IPS-18c (cell line): ENCODE data around the gene PAK1.

ENCODE experiments used
- H3K4me3 ChIP-seq: 2 replicates; pipeline ENCODE4 v1.7.0; 2013; ENCODE audit warnings: low read depth, mild to moderate bottlenecking, low read length, moderate library complexity; ENCODE audit not compliant: insufficient read depth
- H3K9me3 ChIP-seq: one replicate; pipeline ENCODE4 v1.6.1; 2013; ENCODE audit warnings: mild to moderate bottlenecking, low read length, moderate library complexity; ENCODE audit not compliant: control insufficient read depth, insufficient read depth

PAK1 gene

DNA sequence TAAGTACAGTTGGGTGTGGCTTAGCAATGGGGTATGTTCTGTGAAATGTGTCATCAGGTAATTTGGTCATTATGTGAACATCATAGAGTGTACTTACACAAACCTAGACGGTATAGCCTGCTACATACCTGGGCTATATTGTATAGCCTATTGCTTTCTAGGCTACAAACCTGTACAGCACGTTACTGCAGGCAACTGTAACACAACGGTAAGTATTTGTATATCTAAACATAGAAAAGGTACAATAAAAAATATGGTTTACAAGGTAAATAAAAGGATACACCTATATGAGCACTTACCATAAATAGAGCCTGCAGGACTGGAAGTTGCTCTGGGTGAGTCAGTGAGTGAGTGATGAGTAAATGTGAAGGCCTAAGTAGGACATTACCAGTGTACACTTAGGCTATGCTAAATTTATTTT, 99.3 kb downstream of the PAK1 start:
- Histone ChIP-seq H3K9me3 (no peaks in the 10 kb centered on the region), H3K4me3 (no peak overlapping the region)

DNA sequence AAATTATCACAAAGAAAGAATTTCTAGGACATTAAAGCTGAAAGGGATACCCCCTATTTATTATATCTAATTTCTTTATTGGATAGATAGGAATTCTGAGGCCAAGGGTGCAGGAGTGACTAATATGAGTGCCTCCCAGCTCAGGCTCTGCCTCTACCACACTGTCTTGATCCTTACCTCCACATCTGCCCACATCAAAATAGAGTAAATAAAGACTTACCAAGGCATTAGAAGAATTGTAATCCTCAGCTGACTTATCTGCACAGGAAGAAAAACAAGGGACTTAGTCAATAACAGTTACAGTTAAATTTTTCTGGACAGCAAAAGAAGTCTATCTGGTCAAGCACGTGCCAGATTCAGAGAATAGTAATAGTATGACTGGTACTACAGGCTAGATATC, 99.8 kb downstream of the PAK1 start:
- no peaks in the 10 kb centered on the region for H3K9me3 ChIP-seq
- H3K4me3 ChIP-seq = no peak overlapping the region

DNA sequence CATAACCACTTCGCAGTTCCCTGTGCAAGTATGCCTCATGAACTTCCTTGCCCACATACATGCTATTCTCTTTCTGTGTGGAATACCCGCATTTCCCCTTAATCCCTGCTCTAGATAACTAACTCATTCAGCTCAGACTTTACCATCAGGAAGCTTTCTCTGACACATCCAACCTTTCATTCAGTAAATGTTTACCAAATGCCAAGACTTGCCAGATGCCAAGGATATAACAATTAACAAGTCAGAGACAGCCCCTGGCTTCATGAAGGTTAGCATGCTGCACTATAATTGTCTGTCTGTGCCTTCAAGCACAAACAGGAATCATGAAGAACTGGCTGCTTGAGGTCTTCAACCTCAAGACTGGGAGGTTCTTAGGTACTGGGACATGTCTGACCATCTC, 101.2 kb downstream of the PAK1 start:
- Histone ChIP-seq H3K4me3 (no peak overlapping the region), H3K9me3 (no peaks in the 10 kb centered on the region)

DNA sequence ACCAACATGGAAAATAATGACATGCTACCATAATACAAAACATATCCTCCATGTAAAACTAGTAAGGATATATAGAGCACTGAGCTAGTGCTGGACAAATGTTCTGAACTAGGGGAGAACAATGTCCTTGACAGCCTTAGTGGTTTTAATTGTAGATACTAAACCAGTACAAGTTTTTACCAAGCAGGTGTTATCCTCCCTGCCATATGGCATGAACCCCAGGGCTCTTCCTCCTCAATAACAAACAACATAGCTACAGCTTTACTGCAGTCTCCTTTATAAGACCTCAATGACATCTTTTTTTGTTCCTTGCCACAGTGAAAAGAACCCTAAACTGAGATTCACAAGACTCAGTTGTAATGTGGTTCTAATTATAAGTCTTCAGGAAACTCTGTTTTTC, 102.2 kb downstream of the PAK1 start:
- no peaks in the 10 kb centered on the region for H3K9me3 ChIP-seq
- no peak overlapping the region for H3K4me3 ChIP-seq

DNA sequence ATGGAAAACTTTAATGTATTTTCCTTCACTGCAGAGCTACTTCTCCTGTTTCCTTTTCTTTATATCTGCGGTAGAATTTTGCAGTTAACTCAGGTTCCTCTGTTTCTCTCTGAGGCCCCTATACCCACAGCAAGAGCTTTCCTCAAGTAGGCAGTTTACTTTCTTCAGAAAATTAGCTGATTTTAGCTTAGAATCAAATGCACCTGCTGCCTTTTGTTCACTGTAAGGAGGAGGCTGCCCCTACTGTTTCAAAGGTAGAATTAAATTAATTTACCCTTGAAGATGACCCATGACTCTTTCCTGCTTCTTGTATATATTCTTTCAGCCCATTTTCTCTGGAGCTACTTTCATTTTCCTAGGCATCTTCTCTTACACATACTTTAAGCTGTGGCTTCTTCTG, 103.7 kb downstream of the PAK1 start:
- no peak overlapping the region for H3K4me3 ChIP-seq

DNA sequence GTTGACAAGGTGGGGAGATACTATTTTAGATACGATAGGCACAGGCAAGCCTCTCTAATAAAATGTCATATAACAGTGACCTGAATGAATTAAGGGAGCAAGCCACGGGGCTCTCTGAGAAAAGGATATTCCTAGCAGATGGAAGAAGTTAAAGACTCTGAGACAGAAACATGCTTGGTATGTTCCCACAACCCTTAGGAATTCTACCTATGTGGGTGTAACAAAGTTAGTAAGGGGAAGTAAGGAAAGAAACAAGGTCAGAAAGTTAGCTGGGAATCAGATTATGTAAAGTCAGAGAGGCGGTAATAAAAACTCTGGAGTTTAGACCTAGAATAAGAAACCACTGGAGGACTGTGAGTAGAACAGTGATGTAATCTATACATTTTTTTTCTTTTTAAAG, 112.7 kb downstream of the PAK1 start:
- H3K4me3 ChIP-seq = no peak overlapping the region
- no peaks in the 10 kb centered on the region for H3K9me3 ChIP-seq

More for the DNA sequence above, 103.7 kb downstream of the PAK1 start:
- no peaks in the 10 kb centered on the region for H3K9me3 ChIP-seq

DNA sequence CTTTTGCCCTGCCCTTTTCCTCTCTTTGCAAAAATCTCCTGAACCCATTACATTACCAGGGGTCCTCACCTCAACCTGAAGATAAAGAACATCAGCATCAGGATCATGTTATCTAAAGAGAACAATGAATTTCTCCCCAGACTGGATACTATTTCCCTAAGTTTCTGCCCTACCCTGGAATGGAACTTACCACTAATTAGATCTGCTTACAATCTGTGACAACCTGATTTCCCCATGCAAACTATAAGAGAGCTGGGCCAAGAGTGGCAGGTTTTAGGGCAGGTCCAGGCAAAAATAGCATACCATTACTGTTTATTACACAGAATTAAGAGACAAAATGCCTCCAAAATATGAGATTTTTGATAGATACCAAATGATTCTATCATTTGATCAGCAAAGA, 114.4 kb downstream of the PAK1 start:
- no peak overlapping the region for H3K4me3 ChIP-seq

DNA sequence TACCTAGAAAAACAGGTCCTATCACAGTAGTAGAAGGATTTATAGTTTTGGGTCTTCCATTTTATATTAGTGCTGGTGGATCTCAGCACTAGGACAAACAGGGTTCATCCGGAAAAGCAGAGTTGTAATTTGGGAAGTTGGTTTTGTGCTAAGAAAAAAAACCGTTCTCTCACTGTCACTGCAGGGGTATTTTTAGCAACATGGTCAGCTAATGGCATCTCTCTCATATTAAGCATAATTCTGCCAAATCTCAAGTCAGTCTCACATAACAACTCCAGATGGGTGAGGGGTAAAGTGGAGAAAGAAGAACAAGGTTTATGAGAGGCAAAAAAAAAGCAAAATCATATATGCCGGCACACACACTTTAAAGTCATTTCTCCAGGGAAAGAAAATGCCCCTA, 120.8 kb downstream of the PAK1 start:
- Histone ChIP-seq H3K4me3 (no peak overlapping the region), H3K9me3 (no peaks in the 10 kb centered on the region)

More for the DNA sequence above, 114.4 kb downstream of the PAK1 start:
- no peaks in the 10 kb centered on the region for H3K9me3 ChIP-seq

DNA sequence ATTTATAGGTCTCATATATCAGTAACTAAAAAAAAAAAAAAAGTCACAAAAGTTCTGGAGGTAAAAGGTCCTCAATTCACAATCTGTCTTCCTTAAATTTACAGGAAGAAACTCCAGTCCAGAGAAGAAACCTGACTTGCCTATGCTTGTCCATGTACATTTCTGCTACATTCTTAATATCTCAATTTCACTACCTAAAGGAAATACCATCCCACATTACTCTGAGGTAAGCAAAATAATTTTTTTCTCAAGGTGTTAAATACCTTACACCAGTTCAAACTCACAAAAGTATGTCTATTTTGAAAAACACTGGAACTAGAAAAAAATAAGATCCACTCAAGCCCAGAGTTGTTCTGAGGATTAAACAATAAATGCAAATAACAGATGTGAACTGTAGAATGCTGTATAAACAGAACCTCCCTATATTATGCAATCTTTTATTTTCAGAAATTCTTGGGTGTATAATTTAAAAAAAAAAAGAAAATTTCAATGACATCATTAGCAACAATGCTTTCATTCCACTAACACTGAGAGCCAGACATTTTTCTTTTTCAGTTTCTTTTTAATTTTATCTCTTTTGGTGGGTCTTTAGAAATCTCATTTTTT, 122.5 kb downstream of the PAK1 start:
- no peaks in the 10 kb centered on the region for H3K9me3 ChIP-seq
- H3K4me3 ChIP-seq = no peak overlapping the region

DNA sequence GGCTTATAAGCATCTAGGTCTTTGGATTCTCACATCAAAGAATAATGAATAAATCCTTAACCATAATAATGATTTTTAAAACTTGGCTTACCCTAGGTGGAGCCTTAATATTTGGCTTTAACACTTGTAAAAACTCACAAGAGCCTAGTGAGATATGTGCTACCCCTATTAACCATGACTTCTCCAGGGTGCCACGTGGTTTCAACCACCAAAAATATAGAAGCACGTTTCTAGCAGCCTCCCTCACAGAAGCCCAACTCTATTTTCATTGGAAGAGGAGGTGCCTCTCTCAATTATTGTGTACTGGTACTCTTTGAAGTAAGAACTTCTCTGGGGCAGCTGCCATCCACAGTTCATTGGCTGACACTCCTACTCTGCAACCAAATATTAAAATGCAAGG, 125.9 kb downstream of the PAK1 start:
- Histone ChIP-seq H3K9me3 (no peaks in the 10 kb centered on the region), H3K4me3 (no peak overlapping the region)

DNA sequence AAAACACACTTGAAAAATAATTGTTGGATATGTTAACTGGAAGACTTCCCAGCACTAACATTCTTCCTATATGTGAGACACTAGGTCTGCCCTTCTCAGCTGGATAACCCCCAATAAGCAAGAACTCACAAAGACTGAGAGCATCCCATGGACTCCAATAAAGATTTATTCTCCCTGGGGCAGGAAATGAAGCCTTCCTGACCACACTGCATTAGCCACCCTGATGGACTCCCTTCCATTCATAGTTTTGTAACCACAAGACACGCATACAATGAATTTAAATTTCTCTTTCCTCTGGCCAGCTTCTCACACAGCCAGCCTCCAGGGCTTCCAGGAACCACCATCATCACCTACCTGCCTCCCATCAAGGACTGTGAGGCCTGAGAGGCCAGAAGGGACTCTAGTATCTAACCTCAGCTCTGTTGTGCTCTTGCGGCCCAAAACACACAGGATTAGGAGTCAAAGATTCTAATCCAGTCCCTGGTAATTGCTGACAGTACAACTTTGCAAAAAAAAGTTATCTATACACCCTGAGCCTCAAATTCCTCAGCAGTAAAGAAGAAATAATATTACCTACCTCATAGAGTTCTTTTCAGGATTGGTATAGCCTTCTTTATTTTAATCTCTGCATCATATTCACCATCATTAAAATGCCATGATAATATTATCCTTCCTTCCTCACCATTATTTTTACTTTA, 126.8 kb downstream of the PAK1 start:
- Histone ChIP-seq H3K4me3 (no peak overlapping the region), H3K9me3 (no peaks in the 10 kb centered on the region)

DNA sequence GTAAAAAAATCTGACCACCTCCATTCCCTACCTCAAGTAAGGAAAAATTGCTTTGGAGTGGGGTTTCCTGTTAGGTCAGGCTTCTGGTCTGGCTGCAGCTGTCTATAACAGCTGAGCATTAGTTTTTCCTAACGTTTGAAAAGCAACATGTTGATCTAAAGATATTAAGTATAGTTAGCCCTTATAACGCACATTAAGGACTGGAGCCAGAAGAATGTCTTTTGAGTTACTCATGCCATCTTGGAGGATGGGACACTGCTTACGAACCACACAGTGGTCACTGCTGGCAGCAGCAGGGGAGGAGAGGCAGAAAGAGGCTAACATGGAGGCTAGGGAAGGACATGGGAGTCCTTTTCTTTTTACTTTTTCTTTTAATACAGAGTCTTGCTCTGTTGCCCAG, 128.3 kb downstream of the PAK1 start:
- H3K9me3 ChIP-seq = no peaks in the 10 kb centered on the region

DNA sequence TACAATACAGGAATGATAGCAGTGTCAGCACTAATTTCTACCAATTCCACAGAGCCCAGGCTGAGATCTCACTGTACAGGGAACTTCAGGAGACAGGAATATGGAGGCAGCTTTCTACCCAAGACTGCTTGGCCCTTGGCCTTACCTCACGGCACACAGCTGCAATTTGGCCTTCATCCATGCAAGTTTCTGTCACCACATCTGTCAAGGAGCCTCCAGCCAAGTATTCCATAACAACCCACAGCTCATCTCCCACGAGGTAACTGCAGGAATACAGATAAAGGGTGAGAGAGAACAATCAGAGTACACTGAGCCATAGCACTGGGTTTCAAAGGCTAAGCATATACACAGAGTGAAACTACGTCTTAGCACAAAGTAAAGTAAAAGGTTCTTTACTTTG, 133.4 kb downstream of the PAK1 start:
- Histone ChIP-seq H3K4me3 (no peak overlapping the region), H3K9me3 (no peaks in the 10 kb centered on the region)

More for the DNA sequence above, 128.3 kb downstream of the PAK1 start:
- H3K4me3 ChIP-seq = no peak overlapping the region

DNA sequence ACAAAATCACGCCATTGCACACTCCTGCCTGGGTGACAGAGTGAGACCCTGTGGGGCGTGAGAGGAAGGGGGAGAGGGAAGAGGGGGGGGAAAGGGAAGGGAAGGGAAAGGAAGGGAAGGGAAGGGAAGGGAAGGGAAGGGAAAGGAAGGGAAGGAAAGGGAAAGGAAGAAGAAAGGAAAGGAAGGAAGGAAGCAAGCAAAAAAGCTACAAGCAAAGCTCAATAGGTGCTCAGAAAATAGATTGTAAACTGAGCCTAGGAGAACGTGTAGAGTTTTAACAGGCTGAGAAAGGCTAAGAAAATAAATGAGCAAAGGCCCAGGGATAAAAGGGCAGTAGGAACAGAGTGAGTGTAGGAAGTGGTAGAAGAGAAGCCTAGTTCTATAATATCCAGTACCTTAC, 141.6 kb downstream of the PAK1 start:
- Histone ChIP-seq H3K4me3 (no peak overlapping the region), H3K9me3 (peaks cover 4% of the 10 kb centered on the region)

DNA sequence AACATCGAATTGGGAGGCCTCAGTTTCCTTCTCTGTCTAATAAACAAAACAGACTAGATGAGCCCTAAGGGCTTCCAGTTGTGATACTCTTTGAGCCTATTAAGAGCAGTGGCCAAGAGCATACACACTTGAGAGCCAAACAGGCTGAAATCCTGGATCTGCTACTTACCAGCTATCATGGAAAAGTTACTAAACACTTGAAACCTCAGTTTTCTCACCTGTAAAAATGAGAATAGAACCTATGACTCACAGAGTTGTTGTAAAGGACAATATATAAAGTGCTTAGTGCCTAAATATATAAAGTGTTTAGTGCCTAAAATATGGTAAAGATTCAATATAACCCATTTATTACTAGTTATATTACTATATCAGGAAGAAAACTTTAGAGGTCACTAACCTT, 148.7 kb downstream of the PAK1 start:
- Histone ChIP-seq H3K4me3 (no peak overlapping the region), H3K9me3 (no peaks in the 10 kb centered on the region)

DNA sequence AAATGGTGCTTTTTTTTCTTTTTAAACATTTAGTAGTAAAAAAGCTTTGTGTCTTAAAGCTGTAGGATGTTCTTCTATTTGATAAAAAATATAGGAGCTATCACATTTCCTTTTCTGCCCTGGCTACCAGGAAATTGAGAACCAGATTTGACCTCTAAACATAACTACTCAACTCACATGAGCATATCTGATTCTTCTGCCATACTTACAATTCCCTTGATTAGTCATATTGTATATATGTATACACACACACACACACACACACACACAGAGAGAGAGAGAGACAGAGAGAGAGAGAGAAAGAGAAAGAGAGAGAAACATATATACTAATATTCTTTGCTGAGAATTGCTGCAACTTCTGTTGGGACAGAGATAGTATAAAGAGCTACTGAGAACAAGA, 149.4 kb downstream of the PAK1 start:
- no peak overlapping the region for H3K4me3 ChIP-seq
- H3K9me3 ChIP-seq = no peaks in the 10 kb centered on the region

DNA sequence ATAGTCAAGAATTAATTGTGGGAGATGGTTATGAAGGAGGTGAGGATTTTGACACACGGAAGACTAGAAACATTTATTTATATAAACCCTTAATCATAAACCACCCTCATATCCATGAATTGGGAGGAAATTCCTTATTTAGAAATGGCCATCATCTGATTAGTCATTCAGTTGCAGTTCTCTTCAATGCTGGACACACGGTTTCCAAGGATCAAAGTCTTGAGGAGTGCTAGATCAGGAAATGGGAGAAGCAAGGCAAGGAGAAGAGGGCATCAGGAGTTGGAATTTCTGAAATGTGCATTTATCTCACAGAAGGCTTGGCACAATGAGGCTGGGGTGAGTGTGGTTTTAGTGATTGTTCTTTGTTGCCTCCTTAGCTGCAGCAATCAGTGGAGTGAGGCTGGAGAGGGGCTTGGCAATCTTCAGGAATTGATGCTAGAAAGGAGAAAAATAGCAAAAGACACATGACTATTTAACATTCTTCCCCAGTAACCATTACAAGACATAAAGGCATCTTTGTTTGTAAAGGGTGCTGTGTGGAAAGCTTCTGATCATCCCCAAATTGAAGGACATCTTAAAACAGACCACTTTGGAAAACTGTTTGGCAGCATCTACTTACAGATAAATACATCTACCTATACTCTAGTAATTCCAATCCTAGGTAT, 150.8 kb downstream of the PAK1 start:
- Histone ChIP-seq H3K4me3 (no peak overlapping the region), H3K9me3 (no peaks in the 10 kb centered on the region)

DNA sequence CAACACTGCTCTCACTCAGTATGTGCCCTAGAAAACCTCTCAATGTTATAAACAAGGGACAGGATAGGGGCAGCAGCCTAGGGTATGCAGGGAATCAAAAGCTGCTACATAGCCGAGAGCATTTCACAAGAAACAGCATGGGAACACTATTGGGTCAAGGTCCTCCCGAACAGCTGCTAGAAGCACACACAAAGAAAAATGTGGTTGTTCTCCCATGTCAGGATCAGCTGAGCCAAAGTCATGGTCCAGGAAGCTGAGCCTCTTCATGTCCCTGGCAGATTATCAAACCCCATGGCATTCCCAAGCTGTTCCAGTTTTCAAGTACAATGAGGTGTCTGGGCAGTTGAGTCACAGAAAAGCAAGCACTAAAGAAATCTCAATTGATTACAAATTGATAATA, 151.4 kb downstream of the PAK1 start:
- H3K9me3 ChIP-seq = no peaks in the 10 kb centered on the region
- no peak overlapping the region for H3K4me3 ChIP-seq
